D721Med (cell line): Measurements from ENCODE around the gene NLRP7.
"Not testable (repeated sequence)": the region's sequence is repeated elsewhere in the genome, so short reads cannot be mapped to it uniquely, and the experiment has no call there.

ENCODE experiments used
- DNase-seq: peaks from one replicate; pipeline ENCODE4 v3.0.0; 2011; ENCODE audit warnings: low spot score; ENCODE audit not compliant: insufficient read length
- FAIRE-seq: peaks from 2 replicates; lab custom pipeline; 2011; peaks lifted over from hg19 to GRCh38; lab: Jason Lieb, UNC
- CTCF ChIP-seq: IDR thresholded peaks from 2 replicates; pipeline ENCODE4 v1.5.1; 2012; ENCODE audit warnings: mild to moderate bottlenecking, control low read depth; ENCODE audit not compliant: insufficient read depth; ENCODE audit errors: missing control alignments

NLRP7 gene

GRCh38 chr19:54947381-54947780 lies at the start of gene NLRP7:
TSS of gene NLRP7 (minus strand) at chr19:54947530.
- DNase-seq: no peak
- no peak for TF ChIP-seq CTCF
- FAIRE-seq: no peak

DNA sequence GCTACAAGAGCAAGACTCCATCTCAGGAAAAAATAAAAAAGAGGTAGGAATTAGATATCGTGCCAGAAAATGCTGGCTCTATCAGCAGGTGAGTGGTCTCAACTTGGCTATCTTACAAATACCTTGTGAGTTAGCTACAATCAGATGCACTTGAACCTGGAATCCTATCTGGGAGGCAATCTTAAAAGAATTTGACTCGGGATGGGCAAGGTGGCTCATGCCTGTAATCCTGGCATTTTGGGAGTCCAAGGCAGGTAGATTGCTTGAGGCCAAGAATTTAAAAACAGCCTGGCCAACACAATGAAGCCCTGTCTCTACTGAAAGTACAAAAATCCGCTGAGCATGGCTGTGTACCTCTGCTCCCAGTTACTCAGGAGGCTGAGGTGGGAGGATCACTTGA lies 48.2 kb upstream of the NLRP7 start:
- no peak for FAIRE-seq
- no peak for TF ChIP-seq CTCF

DNA sequence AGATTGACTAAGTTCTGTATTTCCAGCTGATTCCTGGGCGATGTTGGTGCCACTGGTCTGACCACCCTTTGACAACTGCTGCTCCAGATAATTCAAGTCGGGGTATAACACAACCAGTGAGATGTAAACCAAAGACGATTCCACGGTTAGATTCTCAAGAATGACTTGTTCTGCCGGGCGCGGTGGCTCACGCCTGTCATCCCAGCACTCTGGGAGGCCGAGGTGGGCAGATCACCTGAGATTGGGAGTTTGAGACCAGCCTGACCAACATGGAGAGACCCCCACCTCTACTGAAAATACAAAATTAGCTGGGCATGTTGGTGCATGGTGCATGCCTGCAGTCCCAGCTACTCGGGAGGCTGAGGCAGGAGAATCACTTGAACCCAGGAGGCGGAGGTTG lies 42.2 kb upstream of the NLRP7 start:
- FAIRE-seq, DNase-seq: not testable (repeated sequence)

More for the DNA sequence above, 48.2 kb upstream of the NLRP7 start:
- no peak for DNase-seq

GRCh38 chr19:54982562-54982961 lies 35.2 kb upstream of the NLRP7 start:
- FAIRE-seq, DNase-seq: not testable (repeated sequence)

GRCh38 chr19:54973229-54974090 lies 26.1 kb upstream of the NLRP7 start:
- not testable (repeated sequence) for DNase-seq, FAIRE-seq

DNA sequence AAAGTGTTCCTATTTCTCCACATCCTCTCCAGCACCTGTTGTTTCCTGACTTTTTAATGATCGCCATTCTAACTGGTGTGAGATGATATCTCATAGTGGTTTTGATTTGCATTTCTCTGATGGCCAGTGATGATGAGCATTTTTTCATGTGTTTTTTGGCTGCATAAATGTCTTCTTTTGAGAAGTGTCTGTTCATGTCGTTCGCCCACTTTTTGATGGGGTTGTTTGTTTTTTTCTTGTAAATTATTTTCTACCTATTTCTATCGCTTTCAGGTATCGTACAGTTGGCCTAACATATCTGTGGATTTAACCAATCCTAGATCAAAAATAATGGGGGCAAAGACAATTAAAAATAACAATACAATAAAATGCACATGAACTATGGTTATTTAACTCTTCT lies 24.1 kb upstream of the NLRP7 start:
- not testable (repeated sequence) for DNase-seq, FAIRE-seq

GRCh38 chr19:54969647-54970046 lies 22.3 kb upstream of the NLRP7 start:
- DNase-seq (no peak), FAIRE-seq (no peak)
- no peak for TF ChIP-seq CTCF

DNA sequence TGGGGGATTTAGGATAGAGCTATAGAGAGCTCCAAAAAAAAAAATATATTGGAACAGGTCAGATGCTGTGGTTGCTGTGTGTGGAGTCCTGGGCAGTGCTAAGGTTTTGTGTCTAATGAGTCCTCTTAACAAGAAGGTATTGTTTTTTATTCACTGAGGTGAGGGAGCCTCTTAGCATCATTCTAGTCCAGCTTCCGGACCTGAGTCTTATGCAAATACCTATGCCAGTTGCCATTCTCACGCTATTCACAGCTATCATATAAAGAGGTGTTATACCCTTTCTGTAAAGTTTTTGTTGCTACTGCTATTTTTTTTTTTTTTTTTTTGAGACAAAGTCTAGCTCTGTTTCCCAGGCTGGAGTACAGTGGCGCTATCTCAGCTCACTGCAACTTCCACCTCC lies 20.3 kb upstream of the NLRP7 start:
- no peak for DNase-seq
- TF ChIP-seq CTCF: no peak
- no peak for FAIRE-seq

DNA sequence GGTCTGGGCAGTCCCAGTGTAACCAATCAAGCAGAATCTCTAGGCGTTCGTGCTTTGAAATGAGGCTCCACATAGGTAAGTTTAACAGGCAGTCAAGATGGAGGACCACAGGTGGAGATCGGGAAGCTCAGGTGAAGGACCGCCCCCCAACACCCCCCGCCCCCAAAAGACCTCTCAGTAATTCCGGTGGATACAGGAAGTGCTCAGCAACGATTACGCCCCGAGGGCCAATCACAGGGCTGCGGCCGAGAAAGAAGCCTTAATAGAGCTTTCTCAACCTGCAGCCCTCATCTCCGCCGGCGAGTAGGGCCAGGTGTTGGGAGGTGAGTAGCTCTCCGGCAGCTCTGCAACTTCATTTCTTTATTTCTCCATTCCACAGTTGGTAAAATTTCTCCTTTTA lies 17.7 kb upstream of the NLRP7 start:
- FAIRE-seq, DNase-seq: not testable (repeated sequence)

- TF ChIP-seq CTCF: no peak
- FAIRE-seq: no peak
- no peak for DNase-seq
Observed at GRCh38 chr19:54959840-54960239, 12.5 kb upstream of the NLRP7 start.
